Mucosa of rectum (tissue), 2 donors: Measurements from ENCODE around the gene SUGCT.

Experiments
- H3K27ac ChIP-seq, 2 donors: one replicate each; pipeline ENCODE4 v1.7.0; 2013; ENCODE audit warnings: inconsistent platforms in 2 of 2, low read depth in 2 of 2, low read length in 2 of 2
- H3K27me3 ChIP-seq, 2 donors: one replicate each; pipeline ENCODE4 v1.7.0; 2013; ENCODE audit warnings: low read length in 2 of 2; ENCODE audit not compliant: control insufficient read depth in 2 of 2, insufficient read depth in 2 of 2
- H3K36me3 ChIP-seq, 2 donors: one replicate each; pipeline ENCODE4 v1.7.0; 2013; ENCODE audit warnings: low read length in 2 of 2; ENCODE audit not compliant: control insufficient read depth in 2 of 2, insufficient read depth in 2 of 2
- H3K4me1 ChIP-seq, 2 donors: one replicate each; pipeline ENCODE4 v1.7.0; 2013; ENCODE audit warnings: low read length in 2 of 2, mild to moderate bottlenecking in 1 of 2; ENCODE audit not compliant: control insufficient read depth in 2 of 2, insufficient read depth in 2 of 2
- H3K4me3 ChIP-seq, 2 donors: one replicate each; pipeline ENCODE4 v1.7.0; 2013; ENCODE audit warnings: low read length in 2 of 2
- H3K9ac ChIP-seq, 2 donors: one replicate each; pipeline ENCODE4 v1.7.0; 2013; ENCODE audit warnings: low read length in 2 of 2, low read depth in 1 of 2, mild to moderate bottlenecking in 1 of 2
- H3K9me3 ChIP-seq, 2 donors: one replicate each; pipeline ENCODE4 v1.7.0; 2013; ENCODE audit warnings: low read length in 2 of 2; ENCODE audit not compliant: control insufficient read depth in 2 of 2
- donor health status: healthy.
- donor health status: Normal muscosa, but diverticular disease.

Gene SUGCT

DNA sequence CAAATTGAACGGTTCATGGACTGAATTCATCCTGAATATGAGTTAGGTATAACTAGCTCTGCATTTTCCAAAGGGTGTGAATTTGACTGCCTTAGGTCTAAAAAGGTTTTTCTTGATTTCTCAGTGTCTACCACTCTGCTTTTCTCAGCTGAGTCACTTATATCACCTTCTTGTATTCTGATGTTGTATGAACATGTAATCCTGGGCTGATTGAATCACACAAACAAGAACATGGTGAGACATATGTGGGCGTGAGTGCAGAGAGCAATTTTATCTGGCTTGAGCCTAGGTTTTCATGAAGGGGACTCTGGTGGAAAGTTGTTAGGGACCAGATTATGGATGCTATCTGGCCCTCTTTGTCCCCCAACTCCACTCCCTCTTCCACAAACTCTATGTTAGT is 239.8 kb downstream of the SUGCT start:
- H3K9ac ChIP-seq = no peak overlapping the region
- no peak overlapping the region for H3K27ac ChIP-seq
- no peak overlapping the region for H3K4me3 ChIP-seq
- no peaks in the 10 kb centered on the region for H3K9me3 ChIP-seq
- no peaks in the 10 kb centered on the region for H3K4me1 ChIP-seq
- no peaks in the 10 kb centered on the region for H3K36me3 ChIP-seq
- H3K27me3 ChIP-seq = no peaks in the 10 kb centered on the region

DNA sequence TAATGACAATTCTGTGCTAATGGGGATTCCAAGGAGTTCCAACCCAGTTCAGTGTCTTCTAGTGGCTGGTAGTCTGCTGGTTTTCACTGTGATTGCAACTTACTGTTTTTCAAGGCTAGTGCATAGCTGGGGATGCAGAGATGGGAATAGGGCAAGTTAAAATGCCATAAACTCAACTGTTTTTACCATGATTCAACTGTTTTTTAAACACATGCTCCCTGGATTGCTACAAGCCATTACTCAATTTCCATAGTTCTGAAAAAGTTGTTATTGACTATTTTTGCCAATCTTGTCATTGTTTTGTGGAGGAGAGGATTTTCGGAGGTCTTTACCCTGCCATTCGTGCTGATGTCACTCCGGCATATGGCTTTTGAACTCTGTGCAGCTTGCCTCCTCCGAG is 245.3 kb downstream of the SUGCT start:
- Histone ChIP-seq H3K27ac (no peak overlapping the region), H3K36me3 (no peaks in the 10 kb centered on the region), H3K4me3 (no peak overlapping the region), H3K9ac (no peak overlapping the region), H3K27me3 (no peaks in the 10 kb centered on the region), H3K9me3 (no peaks in the 10 kb centered on the region), H3K4me1 (no peaks in the 10 kb centered on the region)

DNA sequence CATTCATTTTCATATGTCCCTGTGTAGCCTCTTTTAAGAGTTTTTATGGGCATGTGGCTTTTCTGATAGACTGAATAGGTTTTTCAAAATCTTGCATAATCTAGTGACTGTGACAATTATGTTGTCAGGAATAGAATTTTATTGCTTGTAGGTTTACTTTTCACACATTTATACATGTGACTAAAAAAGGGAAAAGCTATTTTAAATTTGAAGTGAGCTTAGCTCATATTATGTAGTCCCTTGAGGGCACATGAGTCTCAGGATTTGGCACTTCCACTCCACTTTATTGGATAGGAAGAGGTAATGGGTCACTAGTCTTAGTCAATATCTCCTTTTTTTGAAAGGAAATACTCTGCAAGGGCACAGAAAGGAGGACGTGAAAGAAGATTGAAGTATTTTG is 247.3 kb downstream of the SUGCT start:
- Histone ChIP-seq H3K27ac (no peak overlapping the region), H3K36me3 (no peaks in the 10 kb centered on the region), H3K9ac (no peak overlapping the region), H3K9me3 (no peaks in the 10 kb centered on the region), H3K4me3 (no peak overlapping the region), H3K4me1 (no peaks in the 10 kb centered on the region), H3K27me3 (no peaks in the 10 kb centered on the region)

DNA sequence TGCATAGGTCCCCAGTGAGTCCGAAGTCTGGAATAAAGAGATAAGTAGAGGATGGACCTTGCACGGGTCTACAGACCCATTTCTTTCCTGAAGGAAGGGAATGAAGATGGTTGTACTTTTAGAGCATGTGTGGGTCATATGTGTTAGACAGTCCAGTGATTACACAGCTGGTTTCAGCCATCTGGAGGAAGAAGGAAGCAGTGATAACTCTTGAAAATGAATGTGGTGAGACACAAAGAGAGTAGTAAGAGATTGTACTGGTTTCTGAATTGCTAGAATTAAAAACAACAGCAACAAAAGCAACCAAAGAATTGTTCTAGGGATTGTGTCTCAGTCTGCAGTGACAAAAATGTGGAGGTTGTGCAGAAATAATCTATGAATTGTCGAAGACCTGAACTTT is 258.9 kb downstream of the SUGCT start:
- Histone ChIP-seq H3K27ac (no peak overlapping the region), H3K9me3 (no peaks in the 10 kb centered on the region), H3K4me3 (no peak overlapping the region), H3K4me1 (no peaks in the 10 kb centered on the region), H3K36me3 (no peaks in the 10 kb centered on the region), H3K9ac (no peak overlapping the region), H3K27me3 (no peaks in the 10 kb centered on the region)

DNA sequence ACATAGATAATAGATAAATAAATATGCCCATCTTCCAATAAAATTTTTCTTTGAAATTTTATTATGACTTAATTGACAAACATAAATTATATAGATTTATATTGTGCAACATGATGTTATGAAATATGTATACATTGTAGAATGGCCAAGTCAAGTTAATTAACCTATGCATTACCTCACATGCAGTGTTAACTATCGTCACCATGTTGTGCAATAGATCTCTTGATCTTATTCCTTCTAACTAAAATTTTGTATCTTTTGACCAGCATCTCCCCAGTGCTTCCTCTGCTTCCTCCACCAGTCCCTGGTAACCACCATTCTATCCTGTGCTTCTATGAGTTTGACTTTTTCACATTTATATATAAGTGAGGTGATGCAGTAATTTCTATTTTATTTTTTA is 259.6 kb downstream of the SUGCT start:
- Histone ChIP-seq H3K4me1 (no peaks in the 10 kb centered on the region), H3K9ac (no peak overlapping the region), H3K4me3 (no peak overlapping the region), H3K36me3 (no peaks in the 10 kb centered on the region), H3K27me3 (no peaks in the 10 kb centered on the region), H3K27ac (no peak overlapping the region), H3K9me3 (no peaks in the 10 kb centered on the region)

DNA sequence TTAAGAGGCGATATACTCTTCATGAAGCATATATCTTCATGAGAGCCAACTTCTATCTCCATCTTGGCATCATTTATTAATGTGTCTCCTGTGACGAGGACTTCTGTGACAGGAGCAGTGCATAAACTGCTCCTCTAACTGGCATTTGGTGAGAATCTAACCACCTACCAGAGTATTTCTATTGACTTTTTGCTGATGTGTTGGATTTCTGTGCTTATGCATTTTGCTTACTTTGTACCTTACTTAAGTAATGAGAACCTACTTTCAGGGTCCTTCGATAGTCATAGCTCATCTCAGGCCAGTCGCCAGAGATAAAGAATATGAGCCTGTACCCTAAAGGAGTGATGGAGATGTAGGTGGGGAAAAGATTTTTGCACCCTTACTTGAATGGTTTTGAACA is 265.7 kb downstream of the SUGCT start:
- Histone ChIP-seq H3K27ac (no peak overlapping the region), H3K36me3 (no peaks in the 10 kb centered on the region), H3K4me1 (no peaks in the 10 kb centered on the region), H3K9ac (no peak overlapping the region), H3K4me3 (no peak overlapping the region), H3K9me3 (no peaks in the 10 kb centered on the region), H3K27me3 (no peaks in the 10 kb centered on the region)

DNA sequence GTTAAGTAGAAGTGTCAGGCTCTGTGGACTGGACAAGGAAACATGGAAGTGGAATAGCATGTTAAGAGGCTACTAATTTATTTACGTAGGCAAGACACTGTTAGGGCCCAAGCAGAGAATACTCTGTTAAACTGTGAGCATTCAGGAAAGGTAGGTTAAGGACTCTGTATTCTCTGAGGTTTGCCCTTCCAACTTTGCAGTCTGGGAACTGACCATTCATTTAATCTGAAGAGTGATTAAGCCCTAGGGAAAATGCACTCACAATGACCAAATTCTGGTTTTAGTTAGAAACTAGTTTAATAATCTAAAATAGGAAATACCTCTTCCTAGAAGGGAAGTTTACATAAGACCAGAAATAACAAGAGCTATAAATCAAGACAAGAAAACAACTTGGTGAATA is 266.6 kb downstream of the SUGCT start:
- no peak overlapping the region for H3K4me3 ChIP-seq
- H3K27me3 ChIP-seq = no peaks in the 10 kb centered on the region
- no peak overlapping the region for H3K9ac ChIP-seq
- no peaks in the 10 kb centered on the region for H3K9me3 ChIP-seq
- H3K4me1 ChIP-seq = no peaks in the 10 kb centered on the region
- no peaks in the 10 kb centered on the region for H3K36me3 ChIP-seq
- H3K27ac ChIP-seq = no peak overlapping the region

DNA sequence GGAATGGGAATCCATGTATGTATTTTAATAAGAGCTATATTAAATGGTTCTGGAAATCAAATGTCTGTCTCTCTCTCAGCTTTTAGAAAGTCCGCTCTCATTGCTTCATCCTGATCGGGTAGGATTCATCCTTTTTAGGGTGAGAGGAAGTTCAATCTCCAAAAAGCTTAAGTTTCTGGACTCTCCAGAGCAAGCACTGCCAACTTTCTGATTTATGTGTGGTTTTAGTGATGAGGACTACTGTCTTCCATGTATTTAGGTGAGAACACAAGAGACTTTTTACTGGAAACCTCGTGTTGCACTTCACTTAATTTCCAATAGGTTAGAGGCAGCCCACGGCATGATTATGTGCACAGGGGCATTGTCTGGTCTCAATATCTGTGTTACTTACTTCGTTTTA is 267.9 kb downstream of the SUGCT start:
- H3K4me3 ChIP-seq = no peak overlapping the region
- H3K4me1 ChIP-seq = no peaks in the 10 kb centered on the region
- H3K36me3 ChIP-seq = no peaks in the 10 kb centered on the region
- H3K9me3 ChIP-seq = no peaks in the 10 kb centered on the region
- H3K27ac ChIP-seq = no peak overlapping the region
- no peak overlapping the region for H3K9ac ChIP-seq
- H3K27me3 ChIP-seq = no peaks in the 10 kb centered on the region

DNA sequence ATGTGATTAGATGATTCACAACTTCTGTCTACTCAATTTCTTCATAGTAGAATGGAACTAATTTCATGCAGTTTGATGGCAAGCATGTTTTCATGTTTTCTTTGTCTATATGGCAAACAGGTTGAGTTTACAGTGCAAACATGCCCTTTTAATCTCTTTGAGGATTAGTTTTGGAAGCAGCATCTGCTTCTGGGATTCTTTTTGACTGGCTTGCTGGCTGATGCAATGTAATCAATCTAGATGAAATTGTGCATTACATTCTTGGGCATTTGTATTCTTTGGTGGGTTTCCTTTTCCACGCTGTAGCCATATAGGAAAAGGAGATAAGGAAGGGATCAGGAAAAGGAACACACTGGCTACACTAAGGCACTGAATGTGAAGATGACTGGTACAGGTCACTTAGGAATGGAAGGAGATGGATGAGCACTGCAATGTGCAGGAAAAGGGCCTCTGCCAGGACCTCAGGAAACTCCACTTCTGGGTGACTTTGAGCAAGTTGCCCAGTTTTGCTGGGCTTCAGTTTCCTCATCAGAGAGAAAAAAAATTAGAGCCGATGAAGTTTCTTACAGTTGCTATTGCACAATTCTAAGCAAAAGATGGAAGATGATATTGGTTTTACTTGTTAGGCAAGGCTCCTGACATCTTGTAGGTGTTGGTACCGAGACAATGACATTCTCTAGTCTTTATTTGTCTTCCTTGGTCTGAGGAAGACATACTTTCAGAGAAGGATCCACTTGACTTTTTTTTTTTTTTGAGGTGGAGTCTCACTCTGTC is 269.1 kb downstream of the SUGCT start:
- Histone ChIP-seq H3K27ac (no peak overlapping the region), H3K9ac (no peak overlapping the region), H3K36me3 (no peaks in the 10 kb centered on the region)

DNA sequence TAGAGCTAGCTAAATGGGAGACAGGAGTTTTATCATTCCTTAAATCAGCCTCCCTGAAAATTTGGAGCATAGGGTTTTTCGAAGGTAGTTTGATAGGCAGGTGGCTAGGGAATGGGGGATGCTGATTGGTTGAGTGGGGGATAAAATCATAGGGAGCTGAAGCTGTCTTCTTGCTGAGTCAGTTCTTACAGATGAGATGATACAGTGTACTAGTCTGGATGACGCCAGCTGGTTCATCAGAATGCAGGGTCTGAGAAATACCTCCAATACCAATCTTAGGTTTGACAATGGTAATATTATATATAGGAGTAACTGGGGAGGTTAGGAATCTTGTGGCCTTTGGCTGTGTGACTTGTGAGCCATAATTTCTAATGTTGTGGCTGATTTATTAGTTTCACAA is 271.2 kb downstream of the SUGCT start:
- no peaks in the 10 kb centered on the region for H3K4me1 ChIP-seq
- H3K4me3 ChIP-seq = no peak overlapping the region
- no peaks in the 10 kb centered on the region for H3K9me3 ChIP-seq
- no peaks in the 10 kb centered on the region for H3K36me3 ChIP-seq
- no peaks in the 10 kb centered on the region for H3K27me3 ChIP-seq
- no peak overlapping the region for H3K27ac ChIP-seq
- no peak overlapping the region for H3K9ac ChIP-seq

More for the DNA sequence above, 269.1 kb downstream of the SUGCT start:
- no peaks in the 10 kb centered on the region for H3K27me3 ChIP-seq
- no peak overlapping the region for H3K4me3 ChIP-seq
- H3K9me3 ChIP-seq = no peaks in the 10 kb centered on the region
- no peaks in the 10 kb centered on the region for H3K4me1 ChIP-seq

DNA sequence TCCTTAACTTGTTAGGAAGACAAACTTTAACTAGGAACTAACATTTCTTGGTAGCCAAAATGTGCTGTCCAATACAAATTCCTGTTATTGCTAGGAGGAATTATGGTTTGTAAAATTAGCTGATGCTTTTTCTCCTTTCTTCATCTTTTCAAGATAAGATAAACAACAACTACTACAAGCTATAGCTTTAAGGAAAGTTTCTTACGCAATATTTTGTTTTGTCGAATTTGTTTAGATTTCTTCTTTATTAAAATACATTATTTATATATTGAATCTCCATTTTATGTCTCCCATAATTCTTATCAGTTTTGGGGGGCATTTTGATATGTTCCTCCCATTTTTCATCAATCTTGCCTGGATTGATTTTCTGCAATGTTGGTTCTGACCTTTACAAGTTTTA is 277.5 kb downstream of the SUGCT start:
- Histone ChIP-seq H3K4me3 (no peak overlapping the region), H3K4me1 (no peaks in the 10 kb centered on the region), H3K9me3 (no peaks in the 10 kb centered on the region), H3K27ac (no peak overlapping the region), H3K27me3 (no peaks in the 10 kb centered on the region), H3K9ac (no peak overlapping the region), H3K36me3 (no peaks in the 10 kb centered on the region)
